Astrocyte (in vitro differentiated cells and primary cell): ENCODE results near the gene CEP19. TPM values are rescaled to one million over a fixed set of nuclear protein-coding genes. Genes with fewer than 3 reads are reported as not detected.
A peak's percentile ranks its signal among the peaks of the same experiment; 100 is the strongest.
"Not testable (repeated sequence)": the region's sequence is repeated elsewhere in the genome, so short reads cannot be mapped to it uniquely, and the experiment has no call there.

ENCODE experiments used
- DNase-seq: peaks from one replicate; pipeline ENCODE4 v3.0.0-alpha.2; 2010; ENCODE audit warnings: low read depth
- FAIRE-seq: peaks from 2 replicates; lab custom pipeline; 2011; peaks lifted over from hg19 to GRCh38; lab: Jason Lieb, UNC
- H2AFZ ChIP-seq: 2 replicates; pipeline ENCODE4 v1.6.0; 2012; ENCODE audit warnings: low read depth, low read length, inconsistent platforms
- H3K27ac ChIP-seq: 2 replicates; pipeline ENCODE4 v1.5.1; 2011; ENCODE audit warnings: low read depth, low read length, inconsistent platforms
- H3K27me3 ChIP-seq: 2 replicates; pipeline ENCODE4 v1.6.0; 2011; ENCODE audit warnings: low read length, inconsistent platforms; ENCODE audit not compliant: insufficient read depth
- H3K36me3 ChIP-seq: 2 replicates; pipeline ENCODE4 v1.5.1; 2011; ENCODE audit warnings: low read length, inconsistent platforms; ENCODE audit not compliant: insufficient read depth
- H3K4me1 ChIP-seq: 2 replicates; pipeline ENCODE4 v1.5.1; 2011; ENCODE audit warnings: low read length, inconsistent platforms; ENCODE audit not compliant: insufficient read depth
- H3K4me2 ChIP-seq: 2 replicates; pipeline ENCODE4 v1.6.0; 2012; ENCODE audit warnings: low read length, inconsistent platforms
- H3K4me3 ChIP-seq: 2 replicates; pipeline ENCODE4 v1.5.1; 2011; ENCODE audit warnings: low read depth, mild to moderate bottlenecking, low read length, inconsistent platforms; ENCODE audit not compliant: insufficient read depth
- H3K79me2 ChIP-seq: 2 replicates; pipeline ENCODE4 v1.6.0; 2012; ENCODE audit warnings: mild to moderate bottlenecking, low read length, inconsistent platforms; ENCODE audit not compliant: insufficient read depth
- H3K9ac ChIP-seq: 2 replicates; pipeline ENCODE4 v1.6.0; 2012; ENCODE audit warnings: mild to moderate bottlenecking, low read length, inconsistent platforms
- H3K9me3 ChIP-seq: 2 replicates; pipeline ENCODE4 v1.5.1; 2012; ENCODE audit warnings: low read depth, mild to moderate bottlenecking, low read length, inconsistent platforms; ENCODE audit not compliant: insufficient read depth
- H4K20me1 ChIP-seq: 2 replicates; pipeline ENCODE4 v1.6.0; 2012; ENCODE audit warnings: low read length, inconsistent platforms; ENCODE audit not compliant: insufficient read depth
- H3K27ac Mint-ChIP-seq: one replicate; pipeline ENCODE4 v1.8.0; 2021; ENCODE audit warnings: mild to moderate bottlenecking, mixed read lengths; ENCODE audit not compliant: unreplicated experiment
- H3K27me3 Mint-ChIP-seq: one replicate; pipeline ENCODE4 v1.8.0; 2021; ENCODE audit warnings: low read depth, mixed read lengths; ENCODE audit not compliant: unreplicated experiment
- H3K36me3 Mint-ChIP-seq: one replicate; pipeline ENCODE4 v1.8.0; 2021; ENCODE audit warnings: low read depth, mixed read lengths; ENCODE audit not compliant: unreplicated experiment
- H3K4me1 Mint-ChIP-seq: one replicate; pipeline ENCODE4 v1.8.0; 2021; ENCODE audit warnings: low read depth, mixed read lengths; ENCODE audit not compliant: unreplicated experiment
- H3K4me3 Mint-ChIP-seq: one replicate; pipeline ENCODE4 v1.8.0; 2021; ENCODE audit warnings: mild to moderate bottlenecking, moderate library complexity, mixed read lengths; ENCODE audit not compliant: unreplicated experiment
- H3K9me3 Mint-ChIP-seq: one replicate; pipeline ENCODE4 v1.8.0; 2021; ENCODE audit warnings: mild to moderate bottlenecking, mixed read lengths; ENCODE audit not compliant: unreplicated experiment
- CTCF ChIP-seq: IDR thresholded peaks from 2 replicates; pipeline ENCODE4 v1.5.1; 2011; ENCODE audit warnings: low read depth, mild to moderate bottlenecking, inconsistent platforms, low read length, moderate library complexity; ENCODE audit not compliant: insufficient read depth
- EZH2 ChIP-seq: IDR thresholded peaks from 2 replicates; pipeline ENCODE4 v1.6.1; 2012; ENCODE audit warnings: mild to moderate bottlenecking, low read length, inconsistent platforms; ENCODE audit not compliant: insufficient read depth
- total RNA-seq: library from RNA; stranded (reverse); gene quantifications from 2 replicates; pipeline ENCODE4 v1.2.1, GENCODE V29; 2021

The CEP19 gene
- total RNA-seq, 1 donor from 2014 or later = 2.8 TPM

GRCh38 chr3:196726788-196727675 is 15.0 kb upstream of the CEP19 start:
- no peaks in the 10 kb centered on the region for H4K20me1 ChIP-seq
- peaks cover 4% of the 10 kb centered on the region for H3K36me3 Mint-ChIP-seq
- no peak overlapping the region for H3K27ac ChIP-seq
- H3K27me3 Mint-ChIP-seq = no peaks in the 10 kb centered on the region
- no peak overlapping the region for H3K4me3 ChIP-seq
- H3K4me1 Mint-ChIP-seq = no peaks in the 10 kb centered on the region
- H3K36me3 ChIP-seq = peaks cover 2% of the 10 kb centered on the region
- DNase-seq = peak; percentile 18
- no peak overlapping the region for H3K4me3 Mint-ChIP-seq
- peak; percentile 54 for FAIRE-seq
- TF ChIP-seq EZH2 (no peak), CTCF (no peak)
- H3K27me3 ChIP-seq = no peaks in the 10 kb centered on the region
- H2AFZ ChIP-seq = no peak overlapping the region
- no peaks in the 10 kb centered on the region for H3K79me2 ChIP-seq
- H3K9me3 Mint-ChIP-seq = no peaks in the 10 kb centered on the region
- H3K9me3 ChIP-seq = no peaks in the 10 kb centered on the region
- H3K9ac ChIP-seq = no peak overlapping the region
- H3K4me2 ChIP-seq = peak overlapping the region; percentile 47
- peaks cover 10% of the 10 kb centered on the region for H3K4me1 ChIP-seq
- no peak overlapping the region for H3K27ac Mint-ChIP-seq

GRCh38 chr3:196721097-196721496 is 9.0 kb upstream of the CEP19 start:
- no peaks in the 10 kb centered on the region for H3K4me1 Mint-ChIP-seq
- no peaks in the 10 kb centered on the region for H3K9me3 Mint-ChIP-seq
- Histone ChIP-seq H3K9me3 (no peaks in the 10 kb centered on the region), H3K79me2 (peaks cover 1% of the 10 kb centered on the region), H2AFZ (no peak overlapping the region), H3K4me3 (no peak overlapping the region), H4K20me1 (no peaks in the 10 kb centered on the region), H3K9ac (no peak overlapping the region), H3K4me2 (no peak overlapping the region), H3K27ac (no peak overlapping the region), H3K4me1 (no peaks in the 10 kb centered on the region), H3K36me3 (no peaks in the 10 kb centered on the region), H3K27me3 (no peaks in the 10 kb centered on the region)
- H3K36me3 Mint-ChIP-seq = peaks cover 14% of the 10 kb centered on the region
- FAIRE-seq (no peak), DNase-seq (no peak)
- H3K4me3 Mint-ChIP-seq = no peak overlapping the region
- no peak for TF ChIP-seq CTCF
- no peak for TF ChIP-seq EZH2
- no peaks in the 10 kb centered on the region for H3K27me3 Mint-ChIP-seq
- H3K27ac Mint-ChIP-seq = no peak overlapping the region

- H3K79me2 ChIP-seq, DNase-seq, H3K36me3 ChIP-seq: not testable (repeated sequence)
Measured at GRCh38 chr3:196717162-196717561, 5.1 kb upstream of the CEP19 start.

More at GRCh38 chr3:196717162-196717561, 5.1 kb upstream of the CEP19 start:
- peaks cover 14% of the 10 kb centered on the region for H3K36me3 Mint-ChIP-seq
- H3K4me3 Mint-ChIP-seq, FAIRE-seq, H3K27me3 Mint-ChIP-seq, H3K27ac Mint-ChIP-seq, H3K9ac ChIP-seq, H3K4me2 ChIP-seq, H2AFZ ChIP-seq, H3K27ac ChIP-seq, H3K4me3 ChIP-seq, H4K20me1 ChIP-seq, H3K9me3 Mint-ChIP-seq, H3K4me1 ChIP-seq, H3K9me3 ChIP-seq, H3K4me1 Mint-ChIP-seq, H3K27me3 ChIP-seq: not testable (repeated sequence)
